Measurements from ENCODE around the gene RTL10. TPM values are rescaled to one million over a fixed set of nuclear protein-coding genes. Genes with fewer than 3 reads are reported as not detected.
A peak's percentile ranks its signal among the peaks of the same experiment; 100 is the strongest.

Gene RTL10
- total and polyA plus RNA-seq, 2 of the 8 experiments (the other 6 are each of a cell fraction or from before 2014, with no cell fraction given) = 11.5 to 18.8 TPM

DNA sequence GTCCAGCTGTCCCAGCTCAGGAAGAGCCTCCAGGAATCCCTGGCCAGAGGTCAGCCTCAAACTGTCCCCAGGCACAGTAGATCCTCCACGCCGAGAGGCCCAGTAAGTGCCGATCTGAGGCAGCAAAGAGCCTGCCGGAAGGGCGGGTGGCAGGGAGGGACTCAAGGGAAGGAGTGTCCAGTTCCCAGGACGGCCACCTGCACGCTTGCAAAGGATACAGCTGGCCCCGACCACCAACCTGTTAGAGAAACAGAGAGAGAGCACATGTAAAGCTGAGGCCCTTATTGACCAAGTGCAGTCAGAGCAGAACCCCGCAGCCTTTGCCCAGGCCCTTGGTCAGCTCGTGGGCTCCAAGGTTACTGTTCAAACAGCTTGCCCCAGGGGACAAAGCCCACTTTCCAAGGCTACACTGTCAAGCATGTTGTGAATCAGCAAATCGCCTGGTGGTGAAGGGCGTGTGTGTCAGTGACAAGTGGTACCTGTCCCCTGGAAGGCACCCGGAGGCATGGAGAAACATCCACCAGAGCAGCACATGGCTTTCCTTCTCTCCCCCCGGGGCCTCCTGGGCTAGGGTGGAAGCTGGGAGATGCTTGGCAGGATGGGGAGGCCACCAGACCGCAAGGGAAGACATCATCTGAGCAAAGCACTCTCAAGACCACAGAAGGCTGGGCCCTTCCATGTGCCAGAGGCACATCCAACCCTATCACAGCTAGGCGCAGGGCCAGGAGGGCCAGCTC lies 44.3 kb upstream of the RTL10 start:
- Histone ChIP-seq H3K4me2 (ENCODE audit: insufficient read depth in 1 of 2, low read depth in 2 of 2, low read length in 2 of 2) (no peak overlapping the region), H4K5ac (ENCODE audit: insufficient read length, low read depth, low read length) (no peak overlapping the region), H2BK15ac (ENCODE audit: low read length) (peak overlapping the region; percentile 97), H3K9me3 (ENCODE audit: insufficient read depth in 2 of 2, low read depth in 1 of 2, low read length in 1 of 2) (no peaks in the 10 kb centered on the region), H3K56ac (replicated peaks; ENCODE audit: insufficient read length, low read depth, low read length) (no peak overlapping the region), H2AFZ (ENCODE audit: low read length) (no peak overlapping the region), H2BK5ac (ENCODE audit: low read depth, low read length) (peak overlapping the region; percentile 35; the same call in 1 of the 2 replicates), H3K27me3 (replicated peaks in 1 of 4; ENCODE audit: control insufficient read depth in 3 of 4, extremely low read depth in 1 of 4, insufficient read depth in 3 of 4, low read length in 3 of 4) (no peaks in the 10 kb centered on the region; a peak in 1 of 7 replicates), H3K79me1 (ENCODE audit: low read depth, low read length) (no peaks in the 10 kb centered on the region), H3K14ac (ENCODE audit: insufficient read length) (no peak overlapping the region), H4K20me1 (replicated peaks in 1 of 2; ENCODE audit: control insufficient read depth in 1 of 2, insufficient read depth in 2 of 2, low read length in 2 of 2) (no peaks in the 10 kb centered on the region), H4K91ac (replicated peaks; ENCODE audit: insufficient read length, low read length) (no peak overlapping the region), H3K4me3 (ENCODE audit: extremely low read depth in 1 of 4, insufficient read depth in 2 of 4, low read depth in 3 of 4, low read length in 4 of 4) (no peak overlapping the region), H3K18ac (ENCODE audit: extremely low read depth, low read length) (no peak overlapping the region), H3K9ac (replicated peaks in 1 of 4; ENCODE audit: extremely low read depth in 1 of 4, low read depth in 3 of 4, low read length in 3 of 4) (no peak overlapping the region), H3K4ac (replicated peaks; ENCODE audit: insufficient read length, low read depth, low read length) (no peak overlapping the region), H3K23ac (ENCODE audit: insufficient read length) (no peak overlapping the region), H3K79me2 (ENCODE audit: control insufficient read depth in 1 of 2, insufficient read depth in 2 of 2, low read length in 2 of 2) (no peaks in the 10 kb centered on the region), H2BK12ac (ENCODE audit: low read depth, low read length) (no peak overlapping the region), H3K23me2 (ENCODE audit: low read depth, low read length) (no peaks in the 10 kb centered on the region), H3K36me3 (ENCODE audit: control insufficient read depth in 2 of 4, insufficient read depth in 4 of 4, low read length in 3 of 4) (no peaks in the 10 kb centered on the region), H2BK20ac (ENCODE audit: low read length) (no peak overlapping the region), H3K4me1 (replicated peaks in 1 of 4; ENCODE audit: control insufficient read depth in 3 of 4, insufficient read depth in 4 of 4, low read length in 3 of 4) (peaks cover 5 to 12% (median 12%) of the 10 kb centered on the region in 4 experiments), H4K8ac (ENCODE audit: extremely low read depth, insufficient read depth, low read length) (no peak overlapping the region), H3K27ac (ENCODE audit: low read depth, low read length) (no peak overlapping the region), H2AK5ac (ENCODE audit: low read depth, low read length) (no peak overlapping the region), H2BK120ac (replicated peaks; ENCODE audit: low read depth, low read length) (no peak overlapping the region)
- FAIRE-seq = no peak
- ChIA-PET POLR2A (ENCODE audit: partially characterized antibody) (interaction anchor here (1.1 to 1.3 kb wide), 2 partner anchors 18 to 21 kb away, joined by 3 read pairs; no protein-coding TSS in a partner anchor), CTCF (ENCODE audit: partially characterized antibody) (interaction anchor here (0.8 to 10.1 kb wide), 8 partner anchors 7 to 502 kb away, joined by 3 to 69 read pairs (median 6); partner anchors contain the start of genes GNB1L and RTL10)
- WGBS, 2 experiments (ENCODE audit: extremely low coverage in 1 of 2, insufficient coverage in 1 of 2, insufficient read length in 1 of 2, insufficient replicate concordance in 2 of 2, low coverage in 1 of 2, low lambda C conversion rate in 2 of 2, missing lambda C conversion rate in 1 of 2) = 93% methylated on average over 16 of the region's 16 CpGs; no CpG with 5 or more reads in 1 of the 2 experiments
- DNase-seq (ENCODE audit: low read depth in 1 of 2, low spot score in 2 of 2) = no peak
- TF ChIP-seq HDAC6 (IDR thresholded peaks at IDR 0.05; ENCODE audit: low read depth, low read length) (no peak), CTBP2 (IDR thresholded peaks at IDR 0.05; ENCODE audit: borderline replicate concordance, insufficient read depth, insufficient read length, low read length) (no peak), RXRA (IDR thresholded peaks at IDR 0.05; ENCODE audit: insufficient read depth, low read depth, low read length) (no peak), CHD1 (IDR thresholded peaks at IDR 0.05; ENCODE audit: low read depth, low read length) (no peak), TAF1 (IDR thresholded peaks at IDR 0.05; ENCODE audit: low read depth, low read length) (no peak), ASH2L (IDR thresholded peaks at IDR 0.05; ENCODE audit: low read length) (no peak), RFX5 (IDR thresholded peaks at IDR 0.05; ENCODE audit: borderline replicate concordance, low read depth, low read length) (no peak), SIX5 (IDR thresholded peaks at IDR 0.05; ENCODE audit: low read depth, low read length) (no peak)
